ENCODE data around the gene NEURL1B.
"Not testable (repeated sequence)": the region's sequence is repeated elsewhere in the genome, so short reads cannot be mapped to it uniquely, and the experiment has no call there.

Gene NEURL1B

GRCh38 chr5:172648755-172649154 lies 7.7 kb downstream of the NEURL1B start:
- in situ Hi-C loops (cut with HindIII; ENCODE audit: low sequenced_read_pairs), result no loop called here

DNA sequence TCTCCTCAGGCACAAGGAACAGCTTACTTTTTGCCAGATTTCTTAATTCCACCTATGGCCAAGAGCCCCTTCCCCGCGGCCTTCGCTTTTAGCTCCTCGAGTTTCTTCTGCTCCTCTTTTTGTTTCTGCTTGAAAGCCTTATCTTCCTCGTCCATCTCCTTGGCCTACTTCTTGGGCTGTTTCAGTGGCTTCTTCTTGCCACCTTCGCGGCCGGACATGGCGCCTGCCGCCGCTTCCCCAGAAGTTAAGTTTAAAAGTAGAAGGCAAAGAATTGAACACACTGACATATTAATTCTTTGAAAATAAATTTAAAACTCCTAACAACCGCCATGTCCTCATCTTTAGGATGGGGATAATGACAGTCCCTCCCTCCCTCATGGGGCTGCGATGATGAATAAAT lies 15.4 kb downstream of the NEURL1B start:
- in situ Hi-C loops (cut with HindIII; ENCODE audit: low sequenced_read_pairs), result not testable (repeated sequence)

- in situ Hi-C loops (cut with HindIII; ENCODE audit: low sequenced_read_pairs), result not testable (repeated sequence)
Measured at GRCh38 chr5:172657524-172658233, 16.6 kb downstream of the NEURL1B start.

DNA sequence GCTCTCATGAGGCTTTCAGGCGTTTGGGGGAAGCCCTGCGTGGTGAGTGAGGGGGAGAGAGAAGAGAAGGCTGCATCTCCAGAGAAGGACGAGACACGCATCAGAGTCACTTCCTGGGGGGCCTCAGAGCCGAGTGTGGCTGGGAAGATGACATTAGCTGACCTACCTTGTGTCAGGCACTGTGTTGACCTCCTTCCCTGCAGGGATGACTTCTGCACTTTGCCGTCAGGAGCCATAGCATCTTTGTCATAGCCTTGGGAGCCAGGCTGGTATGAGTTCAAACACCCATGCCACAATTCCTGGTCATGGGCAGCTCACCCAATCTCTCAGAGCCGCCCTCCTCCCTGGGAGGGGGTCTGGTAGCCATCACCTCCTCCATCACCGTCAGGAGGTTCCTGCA lies 17.3 kb downstream of the NEURL1B start:
- in situ Hi-C loops (cut with HindIII; ENCODE audit: low sequenced_read_pairs), result no loop called here

- in situ Hi-C loops (cut with HindIII; ENCODE audit: low sequenced_read_pairs), result no loop called here
Measured at GRCh38 chr5:172658961-172659501, 18.0 kb downstream of the NEURL1B start.

DNA sequence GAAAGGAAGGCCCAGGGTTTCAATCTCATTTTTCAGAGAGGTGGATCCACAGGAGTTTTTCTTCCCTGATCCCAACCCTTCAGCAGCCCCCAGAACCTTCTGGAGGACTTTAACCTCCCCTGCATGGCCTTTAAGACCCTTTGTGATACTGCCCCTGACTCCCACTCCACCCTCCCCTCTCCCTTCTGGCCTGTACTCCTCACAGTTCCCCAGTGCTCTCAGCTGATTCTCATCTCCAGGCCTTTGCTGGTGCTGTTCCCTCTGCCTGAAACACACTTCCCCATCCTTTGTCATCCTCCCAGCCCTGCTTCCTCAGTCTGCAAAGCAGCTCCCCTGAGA lies 18.5 kb downstream of the NEURL1B start:
- in situ Hi-C loops (cut with HindIII; ENCODE audit: low sequenced_read_pairs), result no loop called here

DNA sequence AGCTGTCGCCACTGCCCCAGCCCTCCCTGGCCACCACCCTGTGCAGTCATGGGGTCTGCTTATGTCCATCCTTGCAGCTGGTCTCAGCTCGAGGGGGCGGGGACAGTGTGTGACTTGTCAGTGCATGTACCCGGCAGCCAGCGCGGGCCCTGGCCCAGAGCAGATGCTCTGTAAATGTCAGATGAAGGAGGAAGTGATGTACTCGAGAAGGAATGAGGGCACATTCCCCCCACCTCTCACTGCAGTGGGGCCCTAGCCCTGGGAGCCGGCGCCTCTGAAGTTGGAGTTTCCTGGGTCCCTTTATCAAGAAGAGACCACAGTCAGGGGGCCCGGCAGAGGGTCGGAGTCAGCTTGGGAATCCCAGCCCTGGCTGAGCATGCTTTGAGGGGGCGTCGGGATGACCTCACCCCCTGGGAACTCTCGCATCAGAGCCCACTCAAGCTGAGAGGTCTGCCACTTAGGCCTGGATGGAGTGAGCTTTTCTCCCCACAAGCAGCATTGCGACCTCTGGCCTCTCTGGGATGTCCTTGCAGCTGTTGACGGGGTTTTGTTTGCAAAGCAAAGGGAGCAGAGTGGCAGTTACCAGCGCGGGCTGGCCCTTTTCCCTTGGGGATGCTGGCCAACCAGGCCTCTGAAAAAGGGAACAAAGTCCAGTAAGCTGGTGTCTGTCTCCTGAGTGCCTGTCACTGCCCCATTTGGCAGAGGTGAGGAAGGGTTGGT lies 19.0 kb downstream of the NEURL1B start:
- in situ Hi-C loops (cut with HindIII; ENCODE audit: low sequenced_read_pairs), result no loop called here

DNA sequence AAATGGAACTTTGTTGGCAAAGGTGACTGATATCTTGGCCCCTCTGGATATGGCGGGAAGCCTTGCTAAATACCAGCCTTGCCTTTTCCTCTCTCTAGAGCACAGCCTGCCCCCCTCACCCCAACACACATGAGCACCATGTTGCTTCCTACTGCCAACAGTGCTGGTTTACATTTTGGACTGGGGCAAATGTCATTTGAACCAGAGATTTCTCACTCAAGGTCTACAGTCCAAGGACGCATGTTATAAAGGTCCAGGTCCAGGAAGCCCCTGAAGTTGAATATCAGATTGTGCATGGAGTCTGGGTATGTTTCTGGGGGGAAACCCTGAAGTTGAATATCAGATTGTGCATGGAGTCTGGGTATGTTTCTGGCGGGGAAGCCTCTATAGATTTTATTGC lies 19.9 kb downstream of the NEURL1B start:
- in situ Hi-C loops (cut with HindIII; ENCODE audit: low sequenced_read_pairs), result no loop called here

GRCh38 chr5:172661526-172661925 lies 20.5 kb downstream of the NEURL1B start:
- in situ Hi-C loops (cut with HindIII; ENCODE audit: low sequenced_read_pairs), result no loop called here

DNA sequence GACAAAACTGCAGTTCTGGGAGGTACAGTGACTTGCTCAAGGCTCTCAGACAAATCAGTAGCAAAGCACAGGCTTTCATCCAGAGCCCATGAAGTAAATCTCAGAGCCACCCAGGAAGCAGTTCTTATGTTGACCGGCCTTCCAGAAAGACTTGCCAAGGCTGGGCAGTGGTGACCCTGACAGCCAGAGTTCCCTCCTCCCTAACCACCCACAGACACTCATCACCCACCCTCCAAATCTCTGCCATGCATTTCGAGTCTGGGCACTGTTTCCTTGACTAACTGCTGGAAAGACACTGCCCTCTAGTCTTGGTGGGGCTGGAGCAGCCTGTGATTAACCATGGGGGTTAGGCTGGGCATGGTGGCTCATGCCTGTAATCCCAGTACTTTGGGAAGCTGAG lies 21.5 kb downstream of the NEURL1B start:
- in situ Hi-C loops (cut with HindIII; ENCODE audit: low sequenced_read_pairs), result no loop called here

GRCh38 chr5:172664018-172664417 lies 23.0 kb downstream of the NEURL1B start:
- in situ Hi-C loops (cut with HindIII; ENCODE audit: low sequenced_read_pairs), result no loop called here

DNA sequence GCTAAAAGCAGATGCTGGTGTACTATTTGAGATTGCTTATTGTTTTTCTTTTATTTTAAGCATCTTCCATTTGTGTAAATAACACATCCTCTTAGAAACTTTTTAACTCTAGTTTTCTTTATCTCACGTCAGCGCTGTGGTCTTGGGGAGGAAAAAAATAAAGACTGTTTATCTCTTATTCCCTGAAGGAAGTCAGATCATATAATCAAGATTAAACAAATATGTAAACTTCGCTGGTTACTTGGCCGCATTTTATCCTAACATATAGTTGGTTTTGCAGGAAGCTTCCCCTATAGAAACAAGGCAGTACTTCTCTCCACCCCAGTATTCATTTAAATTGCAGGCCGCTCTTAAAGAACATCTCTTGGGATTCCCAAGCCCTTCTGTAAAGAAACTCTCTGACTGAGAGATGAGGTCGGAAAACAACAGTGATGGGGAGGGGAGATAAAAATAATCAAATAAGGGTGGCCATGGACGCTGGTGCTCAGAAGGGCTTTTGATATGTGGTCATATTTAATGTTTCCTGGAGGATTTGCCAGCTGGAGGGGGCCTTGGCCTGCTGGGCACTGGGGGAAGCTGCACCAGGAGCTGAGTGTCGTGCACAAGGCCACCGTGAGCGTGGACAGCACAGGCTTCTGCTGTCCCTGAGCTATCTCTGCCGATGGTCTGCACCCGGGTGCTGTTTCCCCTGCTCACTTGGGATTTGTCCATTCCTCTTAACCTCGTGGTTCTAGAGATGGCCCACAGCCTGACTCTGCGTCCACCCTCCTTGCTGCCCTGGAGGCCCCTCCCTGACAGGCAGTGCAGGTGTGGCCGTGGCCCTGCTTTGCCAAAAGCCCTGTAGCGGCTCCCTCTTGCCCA lies 23.8 kb downstream of the NEURL1B start:
- in situ Hi-C loops (cut with HindIII; ENCODE audit: low sequenced_read_pairs), result no loop called here

DNA sequence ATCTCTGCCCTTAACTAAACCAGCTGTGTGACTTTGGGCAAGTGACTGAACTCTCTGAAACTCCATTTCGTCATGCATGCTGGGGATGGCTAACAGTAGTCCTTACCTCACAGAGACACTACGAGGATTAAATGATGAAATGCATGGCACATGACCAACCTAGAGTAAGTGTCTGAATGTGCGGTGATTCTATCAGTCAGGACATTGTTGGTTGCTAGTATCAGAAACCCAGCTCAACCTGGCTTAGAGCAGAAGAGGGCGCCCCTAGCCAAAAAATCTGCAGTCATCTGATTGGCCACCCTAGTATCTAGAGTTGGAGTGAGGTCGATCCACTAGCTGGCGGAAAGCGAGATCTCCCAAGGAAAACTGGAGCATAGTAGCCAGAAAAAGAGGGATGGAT lies 25.2 kb downstream of the NEURL1B start:
- in situ Hi-C loops (cut with HindIII; ENCODE audit: low sequenced_read_pairs), result no loop called here

DNA sequence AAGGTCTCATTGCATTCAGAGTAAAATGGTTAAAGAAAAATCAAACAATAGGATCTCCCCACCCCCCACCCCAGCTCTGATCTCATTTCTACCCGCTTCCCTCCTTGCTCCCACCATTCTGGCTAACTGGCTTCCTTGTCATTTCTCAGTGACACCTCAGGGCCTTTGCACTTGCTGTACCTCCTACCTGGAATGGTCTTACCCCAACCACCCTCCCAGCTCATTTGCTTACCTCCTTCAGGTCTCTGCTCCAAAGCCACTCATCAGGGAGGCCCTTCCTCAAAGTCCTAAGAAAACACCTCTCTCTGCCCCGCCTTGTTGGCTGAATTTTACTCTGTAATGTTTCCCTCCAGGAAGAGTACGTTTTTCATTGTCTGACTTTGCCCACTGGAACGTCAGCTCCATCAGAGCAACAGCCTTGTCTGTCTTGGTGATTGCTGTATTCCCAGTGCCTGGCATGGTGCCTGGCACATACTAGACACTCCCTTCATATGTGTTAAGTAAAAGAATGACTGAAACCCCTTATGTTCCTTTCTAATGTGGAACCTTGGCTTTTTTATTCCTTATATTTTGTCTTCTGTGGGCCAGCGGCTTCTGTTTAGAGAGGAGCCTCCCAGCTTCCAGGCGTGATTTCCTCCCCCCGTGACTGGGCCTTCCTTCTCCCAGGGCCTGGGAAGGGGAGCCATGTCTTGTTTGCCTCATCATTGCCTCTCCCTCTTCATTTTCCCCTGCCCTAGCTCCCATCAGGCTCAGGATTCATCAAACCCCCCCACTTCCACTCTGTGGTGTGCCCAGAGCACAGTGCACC lies 26.9 kb downstream of the NEURL1B start:
- in situ Hi-C loops (cut with HindIII; ENCODE audit: low sequenced_read_pairs), result no loop called here

GRCh38 chr5:172668594-172669071 lies 27.6 kb downstream of the NEURL1B start:
- in situ Hi-C loops (cut with HindIII; ENCODE audit: low sequenced_read_pairs), result no loop called here

GRCh38 chr5:172669386-172670004 lies 28.4 kb downstream of the NEURL1B start:
- in situ Hi-C loops (cut with HindIII; ENCODE audit: low sequenced_read_pairs), result no loop called here

- in situ Hi-C loops (cut with HindIII; ENCODE audit: low sequenced_read_pairs), result no loop called here
Measured at GRCh38 chr5:172670005-172670402, 28.9 kb downstream of the NEURL1B start.

- in situ Hi-C loops (cut with HindIII; ENCODE audit: low sequenced_read_pairs), result no loop called here
Measured at GRCh38 chr5:172670444-172670843, 29.4 kb downstream of the NEURL1B start.

- in situ Hi-C loops (cut with HindIII; ENCODE audit: low sequenced_read_pairs), result no loop called here
Measured at GRCh38 chr5:172671091-172671490, 30.0 kb downstream of the NEURL1B start.

GRCh38 chr5:172672681-172673080 lies 31.6 kb downstream of the NEURL1B start:
- in situ Hi-C loops (cut with HindIII; ENCODE audit: low sequenced_read_pairs), result no loop called here

All from DLD1 (cell line).